Measurements from ENCODE around the gene ZMYND15. TPM values are rescaled to one million over a fixed set of nuclear protein-coding genes. Genes with fewer than 3 reads are reported as not detected.

ZMYND15 gene
- total and polyA plus RNA-seq, 4 donors, result 0.47 to 2.4 (median 0.71) TPM

GRCh38 chr17:4708436-4708835 lies 31.2 kb upstream of the ZMYND15 start:
- Histone ChIP-seq H3K4me1 (ENCODE audit: control insufficient read depth in 4 of 4, insufficient read depth in 4 of 4, low read length in 3 of 4) (peaks cover 10 to 36% (median 24%) of the 10 kb centered on the region in 4 donors), H3K36me3 (ENCODE audit: control insufficient read depth in 4 of 4, insufficient read depth in 3 of 4, low read depth in 1 of 4, low read length in 3 of 4) (no peaks in the 10 kb centered on the region), H3K27ac (ENCODE audit: low read depth in 1 of 2, low read length in 2 of 2) (no peak overlapping the region), H3K4me3 (ENCODE audit: low read depth in 1 of 3, low read length in 3 of 3) (no peak overlapping the region), H3K9me3 (ENCODE audit: control insufficient read depth in 4 of 4, low read length in 3 of 4) (no peaks in the 10 kb centered on the region), H3K9ac (ENCODE audit: low read depth in 1 of 2, low read length in 2 of 2) (no peak overlapping the region), H3K27me3 (ENCODE audit: control insufficient read depth in 4 of 4, insufficient read depth in 4 of 4, low read length in 3 of 4) (no peaks in the 10 kb centered on the region)
- no peak for DNase-seq (ENCODE audit: low spot score)
- TF ChIP-seq EGR1 (IDR thresholded peaks at IDR 0.05; ENCODE audit: low read depth in 2 of 2) (no peak), GABPA (IDR thresholded peaks at IDR 0.05 in 1 of 2, conservative IDR thresholded peaks at IDR 0.05 in 1 of 2) (no peak), MAX (IDR thresholded peaks at IDR 0.05) (no peak), NR2F2 (IDR thresholded peaks at IDR 0.05) (no peak), TAF1 (conservative IDR thresholded peaks at IDR 0.05) (no peak), FOXA1 (IDR thresholded peaks at IDR 0.05) (no peak), HNF4A (conservative IDR thresholded peaks at IDR 0.05) (no peak), CTCF (IDR thresholded peaks at IDR 0.05; ENCODE audit: low read depth, low read length, missing input control) (no peak)
- WGBS, result 70% methylated on average over 8 of the region's 8 CpGs

GRCh38 chr17:4709794-4710692 lies 29.6 kb upstream of the ZMYND15 start, which contains the start of gene ARRB2:
ARRB2 (plus strand) TSS chr17:4710632; CDS start chr17:4710722, 90 bp downstream.
- Histone ChIP-seq H3K36me3 (ENCODE audit: control insufficient read depth in 4 of 4, insufficient read depth in 3 of 4, low read depth in 1 of 4, low read length in 3 of 4) (no peaks in the 10 kb centered on the region), H3K27me3 (ENCODE audit: control insufficient read depth in 4 of 4, insufficient read depth in 4 of 4, low read length in 3 of 4) (no peaks in the 10 kb centered on the region), H3K4me3 (ENCODE audit: low read depth in 1 of 3, low read length in 3 of 3) (peak within 1 kb of the TSS; percentile 18 to 70 (median 66)), H3K4me1 (ENCODE audit: control insufficient read depth in 4 of 4, insufficient read depth in 4 of 4, low read length in 3 of 4) (peaks cover 15 to 37% (median 27%) of the 10 kb centered on the region in 4 donors), H3K9ac (ENCODE audit: low read depth in 1 of 2, low read length in 2 of 2) (peak within 1 kb of the TSS; percentile 49 to 82), H3K27ac (ENCODE audit: low read depth in 1 of 2, low read length in 2 of 2) (peak within 1 kb of the TSS; percentile 89 to 95), H3K9me3 (ENCODE audit: control insufficient read depth in 4 of 4, low read length in 3 of 4) (no peaks in the 10 kb centered on the region)
- peak; percentile 94 for DNase-seq (ENCODE audit: low spot score)
- WGBS, result under 1% methylated on average over 67 of the region's 67 CpGs
- TF ChIP-seq TAF1 (conservative IDR thresholded peaks at IDR 0.05) (no peak), MAX (IDR thresholded peaks at IDR 0.05) (peak; percentile 78), FOXA1 (IDR thresholded peaks at IDR 0.05) (no peak), REST (IDR thresholded peaks at IDR 0.05) (no peak), SP1 (IDR thresholded peaks at IDR 0.05) (peak; percentile 77), RXRA (IDR thresholded peaks at IDR 0.05) (peak in 1 of 2 donors; percentile 48), HNF4G (IDR thresholded peaks at IDR 0.05) (no peak), YY1 (IDR thresholded peaks at IDR 0.05) (peak; percentile 56), JUND (IDR thresholded peaks at IDR 0.05) (no peak), ZBTB33 (IDR thresholded peaks at IDR 0.05) (no peak), RAD21 (IDR thresholded peaks at IDR 0.05) (peak; percentile 92), EGR1 (IDR thresholded peaks at IDR 0.05; ENCODE audit: low read depth in 2 of 2) (peak in 1 of 2 donors; percentile 26), GABPA (IDR thresholded peaks at IDR 0.05 in 1 of 2, conservative IDR thresholded peaks at IDR 0.05 in 1 of 2) (peak in 1 of 2 donors; percentile 41), CTCF (IDR thresholded peaks at IDR 0.05; ENCODE audit: low read depth, low read length, missing input control) (peak; percentile 67), HNF4A (conservative IDR thresholded peaks at IDR 0.05) (no peak), ATF3 (IDR thresholded peaks at IDR 0.05) (no peak), FOXA2 (IDR thresholded peaks at IDR 0.05) (no peak), NR2F2 (IDR thresholded peaks at IDR 0.05) (peak; percentile 11)
